GM10266 (cell line): ENCODE measurements around the gene CDK4.
A peak's percentile ranks its signal among the peaks of the same experiment; 100 is the strongest.

ENCODE experiments used
- DNase-seq: peaks from one replicate; pipeline ENCODE4 v3.0.0; 2012; ENCODE audit errors: extremely low spot score
- CTCF ChIP-seq: IDR thresholded peaks from 2 replicates; pipeline ENCODE4 v1.5.1; 2012; ENCODE audit warnings: mild to moderate bottlenecking, low read depth; ENCODE audit not compliant: control insufficient read depth, insufficient read depth; ENCODE audit errors: missing control alignments

Gene CDK4

DNA sequence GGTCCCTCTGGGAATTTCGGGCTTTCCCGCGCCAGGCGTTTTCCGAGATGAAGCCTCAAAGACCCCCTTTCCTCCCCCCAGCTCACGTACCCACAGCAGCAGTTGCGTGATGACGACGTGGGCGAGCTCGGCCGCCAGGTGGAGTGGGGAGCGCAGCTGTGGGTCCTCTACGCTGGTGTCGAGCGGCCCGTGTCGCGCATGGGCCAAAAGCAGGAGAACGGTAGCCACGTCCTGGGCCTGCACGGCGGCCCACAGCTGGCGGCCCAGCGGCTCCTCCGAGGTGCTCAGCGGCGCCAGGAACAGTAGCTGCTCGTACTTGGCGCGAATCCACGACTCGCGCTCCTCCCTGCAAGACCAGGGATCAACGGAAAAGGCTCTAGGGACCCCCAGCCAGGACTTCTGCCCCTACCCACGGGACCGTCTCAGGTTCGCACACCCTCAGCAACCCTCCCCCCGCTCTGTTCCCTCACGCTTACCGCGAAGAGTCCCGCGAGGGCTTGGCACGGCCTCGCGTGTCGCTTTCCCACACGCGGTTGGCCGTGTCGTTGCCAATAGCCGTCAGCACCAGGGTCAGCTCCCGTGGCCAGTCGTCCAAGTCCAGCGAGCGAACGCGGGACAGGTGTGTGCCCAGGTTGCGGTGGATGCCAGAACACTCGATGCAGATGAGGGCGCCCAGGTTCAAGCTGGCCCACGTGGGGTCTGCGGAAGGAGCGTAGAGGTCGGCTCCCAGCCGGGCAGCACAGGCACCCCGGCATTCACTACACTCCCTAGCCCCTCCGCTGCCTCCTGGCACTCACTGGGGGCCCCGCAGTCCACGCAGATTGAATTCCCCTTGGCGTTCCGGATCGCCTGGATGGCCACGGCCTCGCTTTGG is 25.0 kb downstream of the CDK4 start:
- TF ChIP-seq CTCF: no peak
- DNase-seq: peak; percentile 29

DNA sequence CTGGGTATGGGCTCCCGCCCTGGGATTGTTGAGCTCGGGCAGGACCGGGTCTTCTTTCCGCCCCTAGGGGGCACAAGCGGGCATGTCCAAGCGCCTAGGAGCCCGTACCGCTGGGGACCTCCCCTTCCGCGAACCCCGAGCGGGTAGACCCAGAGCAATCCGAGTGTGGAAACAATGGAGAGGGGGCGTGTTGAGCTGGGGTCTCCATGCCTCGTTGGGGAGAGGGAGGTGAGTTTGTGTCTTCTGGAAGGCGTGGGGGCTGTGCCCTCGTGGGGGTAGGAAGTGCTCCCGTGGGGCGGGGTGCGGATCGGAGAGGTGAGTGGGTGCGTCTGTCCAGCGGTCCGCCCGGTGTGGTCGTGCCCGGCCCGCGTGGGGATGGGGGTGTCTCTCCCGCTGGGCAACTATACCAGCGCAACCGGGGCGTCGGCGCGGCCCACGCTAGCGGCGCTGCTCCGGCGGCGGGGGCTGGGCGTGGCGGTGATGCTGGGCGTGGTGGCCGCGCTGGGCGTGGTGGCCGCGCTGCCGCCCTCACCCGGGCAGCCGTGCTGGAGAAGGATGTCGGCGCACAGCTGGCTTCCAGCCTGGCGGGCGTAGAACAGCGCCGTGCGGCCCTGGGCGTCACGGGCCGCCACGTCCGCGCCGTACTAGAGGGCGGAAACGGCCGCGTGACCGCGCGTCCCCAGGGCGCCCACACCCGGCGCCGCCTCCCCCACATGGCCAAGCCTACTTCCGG is 25.8 kb downstream of the CDK4 start:
- DNase-seq: no peak
- TF ChIP-seq CTCF: no peak

- no peak for TF ChIP-seq CTCF
- DNase-seq: peak; percentile 37
Measured at GRCh38 chr12:57725851-57726150, 26.3 kb downstream of the CDK4 start.

DNA sequence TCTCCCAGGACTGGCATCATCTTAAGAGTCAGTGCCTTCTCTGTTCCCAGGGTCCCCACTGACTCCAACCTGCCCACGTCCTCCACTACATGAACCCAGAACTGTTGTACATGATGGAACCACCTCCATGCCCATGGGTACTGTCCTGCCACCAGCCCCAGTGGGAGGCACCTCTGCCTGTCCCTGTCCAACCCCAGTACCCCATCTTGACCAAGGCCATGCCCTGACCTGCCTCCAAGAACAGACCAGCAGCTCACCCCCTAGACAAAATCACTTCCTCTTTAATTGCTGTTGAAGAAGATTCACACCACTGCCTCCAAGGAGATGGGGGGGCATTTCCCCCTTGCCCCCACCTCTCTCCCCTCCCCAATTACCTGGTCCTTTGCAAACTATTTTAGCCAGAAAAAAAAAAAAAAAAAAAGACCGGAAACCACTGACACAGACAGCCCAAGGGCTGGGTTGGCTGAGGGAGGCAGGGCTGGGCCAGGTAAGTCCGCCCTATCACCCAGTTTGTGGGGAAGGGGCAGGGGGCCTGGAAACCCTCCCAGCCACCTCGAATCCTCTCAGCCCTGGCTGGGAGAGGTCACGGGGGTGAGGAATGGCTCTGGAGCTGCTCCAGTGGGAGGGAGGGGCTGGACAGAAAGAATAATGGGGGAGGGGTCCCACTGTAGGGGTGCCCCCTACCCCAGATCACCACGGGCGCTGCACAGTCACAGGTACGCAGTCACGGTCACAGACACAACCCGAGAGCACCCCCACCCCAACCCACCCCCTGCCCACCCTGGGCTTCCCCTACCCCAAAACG is 27.0 kb downstream of the CDK4 start:
- TF ChIP-seq CTCF: no peak
- no peak for DNase-seq

GRCh38 chr12:57724003-57724935 is 27.8 kb downstream of the CDK4 start:
- no peak for TF ChIP-seq CTCF

DNA sequence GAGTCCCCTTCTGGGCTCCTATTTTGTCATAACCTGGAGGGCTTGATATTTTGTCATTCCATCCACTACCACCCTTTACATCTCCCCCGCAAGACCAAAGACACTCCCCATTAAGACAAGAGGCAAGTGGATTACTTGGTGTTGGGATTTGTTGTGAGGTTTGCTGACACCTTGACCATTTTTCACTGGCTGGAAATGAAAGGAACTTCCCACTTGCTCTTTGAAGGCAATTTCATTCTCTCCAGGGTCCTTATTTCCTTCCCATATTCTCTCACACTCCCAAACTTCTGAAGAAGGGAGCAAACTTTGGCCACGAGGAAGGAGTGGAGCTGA is 28.5 kb downstream of the CDK4 start:
- no peak for TF ChIP-seq CTCF
- DNase-seq: peak; percentile 16

More at GRCh38 chr12:57724003-57724935, 27.8 kb downstream of the CDK4 start:
- peak; percentile 20 for DNase-seq
